Keratinocyte (primary cell): Measurements from ENCODE around the gene SCMH1.

Experiments used
- EZH2 ChIP-seq: IDR thresholded peaks from one replicate; pipeline ENCODE4 v1.6.1; 2012; ENCODE audit warnings: inconsistent platforms, mild to moderate bottlenecking, low read length, moderate library complexity
- TF ChIP-seq, protein P1 (sequence below), 3 experiments: IDR thresholded peaks in 1 of 3; conservative IDR thresholded peaks in 1 of 3; optimal IDR thresholded peaks in 1 of 3; 2 replicates in 2 of 3; 3 replicates in 1 of 3; pipeline versions ENCODE3 to v1.5.1; 2011; ENCODE audit warnings: low read length in 3 of 3, mild to moderate bottlenecking in 3 of 3, moderate library complexity in 2 of 3, control low read depth in 1 of 3, inconsistent platforms in 1 of 3; ENCODE audit not compliant: insufficient read depth in 2 of 3; ENCODE audit errors: extremely low read depth in 1 of 3

DNA sequence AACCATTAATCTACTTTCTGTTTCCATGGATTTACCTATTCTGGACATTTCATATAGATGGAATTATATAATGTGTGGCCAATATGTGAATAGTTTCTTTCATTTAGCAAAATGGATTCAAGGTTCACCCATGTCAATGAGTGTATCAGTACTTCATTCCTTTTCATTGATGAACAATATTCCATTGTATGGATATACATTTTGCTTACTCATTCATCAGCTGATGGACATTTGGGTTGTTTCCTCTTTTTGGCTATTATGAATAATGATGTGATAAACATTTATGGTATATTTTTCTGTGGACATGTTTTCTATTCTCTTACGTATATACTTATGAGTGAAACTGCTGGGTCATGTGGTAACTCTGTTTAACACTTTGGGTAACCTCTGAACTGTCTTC is 97.8 kb downstream of the SCMH1 start:
- TF ChIP-seq, protein P1, sequence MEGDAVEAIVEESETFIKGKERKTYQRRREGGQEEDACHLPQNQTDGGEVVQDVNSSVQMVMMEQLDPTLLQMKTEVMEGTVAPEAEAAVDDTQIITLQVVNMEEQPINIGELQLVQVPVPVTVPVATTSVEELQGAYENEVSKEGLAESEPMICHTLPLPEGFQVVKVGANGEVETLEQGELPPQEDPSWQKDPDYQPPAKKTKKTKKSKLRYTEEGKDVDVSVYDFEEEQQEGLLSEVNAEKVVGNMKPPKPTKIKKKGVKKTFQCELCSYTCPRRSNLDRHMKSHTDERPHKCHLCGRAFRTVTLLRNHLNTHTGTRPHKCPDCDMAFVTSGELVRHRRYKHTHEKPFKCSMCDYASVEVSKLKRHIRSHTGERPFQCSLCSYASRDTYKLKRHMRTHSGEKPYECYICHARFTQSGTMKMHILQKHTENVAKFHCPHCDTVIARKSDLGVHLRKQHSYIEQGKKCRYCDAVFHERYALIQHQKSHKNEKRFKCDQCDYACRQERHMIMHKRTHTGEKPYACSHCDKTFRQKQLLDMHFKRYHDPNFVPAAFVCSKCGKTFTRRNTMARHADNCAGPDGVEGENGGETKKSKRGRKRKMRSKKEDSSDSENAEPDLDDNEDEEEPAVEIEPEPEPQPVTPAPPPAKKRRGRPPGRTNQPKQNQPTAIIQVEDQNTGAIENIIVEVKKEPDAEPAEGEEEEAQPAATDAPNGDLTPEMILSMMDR (optimal IDR thresholded peaks at IDR 0.05 in 1 of 3, IDR thresholded peaks at IDR 0.05 in 1 of 3, conservative IDR thresholded peaks at IDR 0.05 in 1 of 3; ENCODE audit: extremely low read depth in 1 of 3, insufficient read depth in 2 of 3, low read length in 3 of 3) = no peak
- no peak for TF ChIP-seq EZH2
